Ovary (tissue), 9 donors: ENCODE data around the gene FAM120AOS. TPM values are rescaled to one million over a fixed set of nuclear protein-coding genes. Genes with fewer than 3 reads are reported as not detected.
A peak's percentile ranks its signal among the peaks of the same experiment; 100 is the strongest.

Experiments used
- DNase-seq, 5 donors: peaks; one replicate each; pipeline ENCODE4 v3.0.0-alpha.2; 2019 to 2020
- H3K27ac ChIP-seq, 2 donors: fragments of 200-600 bp; one replicate each; pipeline versions ENCODE4 v1.5.1 to v1.8.0; 2019 to 2022
- H3K27me3 ChIP-seq: fragments of 200-600 bp; one replicate; pipeline ENCODE4 v1.8.0; 2022
- H3K36me3 ChIP-seq: fragments of 200-600 bp; sonication (generic); one replicate; pipeline ENCODE4 v1.5.1; 2019
- H3K4me1 ChIP-seq: one replicate; pipeline ENCODE4 v1.8.1; 2013; ENCODE audit warnings: mild to moderate bottlenecking, moderate library complexity; ENCODE audit not compliant: insufficient read depth
- H3K4me3 ChIP-seq: fragments of 200-600 bp; sonication (generic); one replicate; pipeline ENCODE4 v1.5.1; 2017
- H3K9me3 ChIP-seq, 2 donors: fragments of 200-600 bp in 1 of 2; sonication (generic) in 1 of 2; one replicate each; pipeline versions ENCODE4 v1.5.1 to v1.8.1; 2013 to 2019; ENCODE audit warnings: mild to moderate bottlenecking in 1 of 2, moderate library complexity in 1 of 2
- CTCF ChIP-seq, 3 donors: fragments of 450-650 bp in 2 of 3; fragments of 200-600 bp in 1 of 3; IDR thresholded peaks; one replicate each; pipeline versions ENCODE4 v1.5.1 to v1.8.0; 2016 to 2022; ENCODE audit warnings: antibody characterized with exemption in 3 of 3, mild to moderate bottlenecking in 1 of 3
- EP300 ChIP-seq: sonication (generic); formaldehyde crosslinking; IDR thresholded peaks from one replicate; pipeline ENCODE4 v1.6.1; 2017; ENCODE audit warnings: antibody characterized with exemption
- POLR2A ChIP-seq: fragments of 450-650 bp; IDR thresholded peaks from one replicate; pipeline ENCODE4 v1.6.1; 2017; ENCODE audit warnings: antibody characterized with exemption, mild to moderate bottlenecking, moderate library complexity
- WGBS, 3 donors: extraction: QIAGEN DNeasy Blood & Tissue Kit in 1 of 3; methylation state at CpG; one replicate each; pipeline versions ENCODE4 v1.1.5 to v1.1.7; 2013 to 2017; 5-methylcytosine and 5-hydroxymethylcytosine counted together
- intact Hi-C, 4 donors: fragments of 100-400 bp; cut with DNase I; formaldehyde crosslinking; loops; one replicate each; pipeline versions ENCODE4 v1.11.0 to v1.15.1; 2022 to 2023
- polyA plus RNA-seq, 2 donors: library from polyadenylated mRNA; stranded (reverse); fragments of 200-250 nt in 1 of 2; fragments of 350-450 nt in 1 of 2; fragmentation: Illumina TruSeq in 1 of 2; extraction: RNeasy Lipid Tissue Mini Kit (QIAGEN cat#74804) in 1 of 2; gene quantifications; one replicate each; pipeline ENCODE4 v1.2.3, GENCODE V29; 2013 to 2014
- total RNA-seq, 7 donors: library from RNA; depleted of rRNA in 2 of 7; stranded (reverse); fragments of >200 nt in 2 of 7; fragmentation: NEBNext Ultra II Directional in 3 of 7; extraction: Animal tissue kit (Norgen Biotek cat#: 25700) in 3 of 7; gene quantifications; one replicate each; pipeline versions ENCODE4 v1.1.0 to v1.2.4, GENCODE V29; 2016 to 2023
- donor health status: DM: no; HTN: no; CAD: no; lungs with moderate emphysema.
- donor health status: DM: no; HTN: no; CAD: no.
- donor health status: Bipolar disorder and iron deficiency.
- donor health status: DM: yes; HTN: yes; CAD: no.
- donor health status: DM: no; HTN: no; CAD: no.
- donor health status: DM: yes; HTN: yes; CAD: no.

FAM120AOS gene
- total and polyA plus RNA-seq, 9 donors = 38.1 to 73.9 (median 40.3) TPM

GRCh38 chr9:93471124-93471523, 17.7 kb upstream of the FAM120AOS start:
- Histone ChIP-seq H3K4me3 (no peak overlapping the region), H3K9me3 (no peaks in the 10 kb centered on the region), H3K27me3 (no peaks in the 10 kb centered on the region), H3K27ac (no peak overlapping the region), H3K36me3 (no peaks in the 10 kb centered on the region), H3K4me1 (peaks cover 16% of the 10 kb centered on the region)
- intact Hi-C loops = no loop called here
- TF ChIP-seq POLR2A (no peak), CTCF (IDR thresholded peaks at IDR 0.05) (no peak), EP300 (no peak)
- WGBS, 3 donors = 58 to 64% (median 59%) methylated on average over 6 of the region's 6 CpGs
- no peak for DNase-seq

GRCh38 chr9:93470391-93470790, 17.0 kb upstream of the FAM120AOS start:
- Histone ChIP-seq H3K9me3 (no peaks in the 10 kb centered on the region), H3K36me3 (no peaks in the 10 kb centered on the region), H3K27me3 (no peaks in the 10 kb centered on the region), H3K27ac (no peak overlapping the region), H3K4me1 (peaks cover 20% of the 10 kb centered on the region), H3K4me3 (no peak overlapping the region)
- DNase-seq = no peak
- WGBS, 3 donors = 85 to 93% (median 91%) methylated on average over 5 of the region's 5 CpGs
- intact Hi-C loops = no loop called here
- TF ChIP-seq EP300 = no peak
- TF ChIP-seq POLR2A = no peak
- no peak for TF ChIP-seq CTCF (IDR thresholded peaks at IDR 0.05)

GRCh38 chr9:93468763-93469456, 15.5 kb upstream of the FAM120AOS start:
- DNase-seq = no peak
- intact Hi-C loops = no loop called here

GRCh38 chr9:93467462-93467861, 14.1 kb upstream of the FAM120AOS start:
- H3K27me3 ChIP-seq = no peaks in the 10 kb centered on the region
- H3K27ac ChIP-seq = no peak overlapping the region
- peaks cover 19% of the 10 kb centered on the region for H3K4me1 ChIP-seq
- no peak for DNase-seq
- WGBS, 3 donors = 81 to 90% (median 86%) methylated on average over 3 of the region's 3 CpGs
- TF ChIP-seq POLR2A = no peak
- TF ChIP-seq EP300 = no peak
- no peak for TF ChIP-seq CTCF (IDR thresholded peaks at IDR 0.05)
- no peaks in the 10 kb centered on the region for H3K9me3 ChIP-seq
- H3K36me3 ChIP-seq = no peaks in the 10 kb centered on the region
- H3K4me3 ChIP-seq = no peak overlapping the region
- intact Hi-C loops = no loop called here

More at GRCh38 chr9:93468763-93469456, 15.5 kb upstream of the FAM120AOS start:
- no peak for TF ChIP-seq CTCF (IDR thresholded peaks at IDR 0.05)
- TF ChIP-seq EP300 = no peak
- TF ChIP-seq POLR2A = no peak
- Histone ChIP-seq H3K9me3 (no peaks in the 10 kb centered on the region), H3K36me3 (no peaks in the 10 kb centered on the region), H3K4me3 (no peak overlapping the region), H3K27me3 (no peaks in the 10 kb centered on the region), H3K4me1 (peaks cover 20% of the 10 kb centered on the region), H3K27ac (peak overlapping the region in 1 of 2 donors; percentile 13)
- 14 to 18% (median 14%) methylated on average over 5 of the region's 5 CpGs for WGBS, 3 donors
